CD4-positive, alpha-beta T cell (primary cell): ENCODE results near the gene TCF4. TPM values are rescaled to one million over a fixed set of nuclear protein-coding genes. Genes with fewer than 3 reads are reported as not detected.

Experiments used
- ATAC-seq: fragments of 200-7000 bp; cut with Tn5 transposase; one replicate; pipeline ENCODE4 v1.10.0; 2022; ENCODE audit warnings: mild to moderate bottlenecking; ENCODE audit not compliant: poor library complexity
- CTCF ChIA-PET: fragments of 350-600 bp; sonication (Branson Sonifier 250); formaldehyde crosslinking; loops from one replicate; lab custom pipeline; 2021; ENCODE audit warnings: antibody characterized with exemption, inconsistent platforms; lab: Charles Lee
- POLR2A ChIA-PET: fragments of 350-600 bp; sonication (Branson Sonifier 250); formaldehyde crosslinking; loops from one replicate; lab custom pipeline; 2021; ENCODE audit warnings: antibody characterized with exemption, inconsistent platforms; lab: Charles Lee
- DNase-seq, 14 experiments: peaks; one replicate each; pipeline ENCODE4 v3.0.0-alpha.2; 2013 to 2020; ENCODE audit warnings: mixed read lengths in 2 of 14
- H3K27ac ChIP-seq, 2 donors: one replicate each; pipeline versions ENCODE4 v1.5.1 to v1.7.0; 2013; ENCODE audit warnings: low read length in 2 of 2, low read depth in 1 of 2, mild to moderate bottlenecking in 1 of 2
- H3K27me3 ChIP-seq, 2 experiments: 1 replicate in 1 of 2; 2 replicates in 1 of 2; pipeline versions ENCODE4 v1.6.1 to v1.7.0; 2013; ENCODE audit warnings: low read length in 2 of 2, control low read depth in 1 of 2, mild to moderate bottlenecking in 1 of 2, moderate library complexity in 1 of 2; ENCODE audit not compliant: insufficient read depth in 2 of 2, control insufficient read depth in 1 of 2
- H3K36me3 ChIP-seq: one replicate; pipeline ENCODE4 v1.6.1; 2013; ENCODE audit warnings: low read length, control low read depth; ENCODE audit not compliant: insufficient read depth
- H3K4me1 ChIP-seq: one replicate; pipeline ENCODE4 v1.6.1; 2013; ENCODE audit warnings: low read length, control low read depth; ENCODE audit not compliant: insufficient read depth
- H3K4me3 ChIP-seq: one replicate; pipeline ENCODE4 v1.5.1; 2013; ENCODE audit warnings: mild to moderate bottlenecking, low read length, moderate library complexity
- H3K9me3 ChIP-seq, 2 experiments: 1 replicate in 1 of 2; 2 replicates in 1 of 2; pipeline versions ENCODE4 v1.6.1 to v1.7.0; 2013; ENCODE audit warnings: low read length in 2 of 2, mild to moderate bottlenecking in 2 of 2, control low read depth in 1 of 2, moderate library complexity in 1 of 2; ENCODE audit not compliant: control insufficient read depth in 1 of 2, insufficient read depth in 1 of 2
- H3K27ac Mint-ChIP-seq: one replicate; pipeline ENCODE4 v1.8.0; 2020; ENCODE audit warnings: mixed read lengths
- H3K27me3 Mint-ChIP-seq: one replicate; pipeline ENCODE4 v1.8.0; 2021; ENCODE audit warnings: mixed read lengths
- H3K36me3 Mint-ChIP-seq: one replicate; pipeline ENCODE4 v1.8.0; 2021; ENCODE audit warnings: low read depth, mixed read lengths
- H3K4me1 Mint-ChIP-seq: one replicate; pipeline ENCODE4 v1.8.0; 2021; ENCODE audit warnings: low read depth, mixed read lengths
- H3K4me3 Mint-ChIP-seq: one replicate; pipeline ENCODE4 v1.8.0; 2020; ENCODE audit warnings: mild to moderate bottlenecking, mixed read lengths
- H3K9me3 Mint-ChIP-seq: one replicate; pipeline ENCODE4 v1.8.0; 2020; ENCODE audit warnings: mixed read lengths
- intact Hi-C, 2 experiments: fragments of 100-400 bp; cut with DNase I in 1 of 2; cut with micrococcal nuclease in 1 of 2; formaldehyde crosslinking; loops; one replicate each; pipeline versions ENCODE4 v1.15.1 to v1.9.0; 2023 to 2025; cut with DNase I, micrococcal nuclease
- total RNA-seq, 174 experiments: library from RNA in 2 of 174; stranded (reverse) in 2 of 174; gene quantifications; one replicate each; pipeline ENCODE4 v1.2.3 and lab custom pipeline; 2021 to 2026
- TF ChIP-seq, protein P1 (sequence below): fragments of 200-600 bp; IDR thresholded peaks from one replicate; pipeline ENCODE4 v1.8.0; 2022; ENCODE audit warnings: antibody characterized with exemption, mild to moderate bottlenecking

Gene TCF4
- total RNA-seq, 2 experiments from 2014 or later: 3.0 to 3.2 TPM

DNA sequence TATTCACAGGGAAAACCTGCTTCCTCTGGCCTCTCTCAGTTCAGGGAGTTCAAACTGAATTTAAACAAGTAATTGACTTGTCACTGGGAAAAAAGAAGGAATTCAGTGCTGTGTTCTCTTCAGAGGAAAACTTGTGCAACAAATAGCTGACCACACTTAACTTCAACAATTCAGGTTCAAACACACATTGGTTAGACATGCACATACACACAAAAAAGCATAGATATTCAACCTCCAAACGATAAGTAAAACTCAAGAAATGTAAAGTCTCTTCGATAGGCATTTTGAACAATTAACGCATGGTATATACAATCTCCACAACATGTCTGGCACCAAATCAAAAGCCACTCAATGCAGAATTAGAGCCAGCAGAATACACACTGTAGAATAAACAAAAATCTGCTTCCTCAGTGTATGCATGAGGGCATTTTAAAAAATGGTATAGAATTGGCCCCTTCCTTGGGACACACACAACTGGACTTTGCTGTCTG lies 269.0 kb downstream of the TCF4 start:
- H3K9me3 ChIP-seq: peaks cover 0 to 4% of the 10 kb centered on the region in 2 experiments
- H3K27ac Mint-ChIP-seq: no peak overlapping the region
- TF ChIP-seq, protein P1, sequence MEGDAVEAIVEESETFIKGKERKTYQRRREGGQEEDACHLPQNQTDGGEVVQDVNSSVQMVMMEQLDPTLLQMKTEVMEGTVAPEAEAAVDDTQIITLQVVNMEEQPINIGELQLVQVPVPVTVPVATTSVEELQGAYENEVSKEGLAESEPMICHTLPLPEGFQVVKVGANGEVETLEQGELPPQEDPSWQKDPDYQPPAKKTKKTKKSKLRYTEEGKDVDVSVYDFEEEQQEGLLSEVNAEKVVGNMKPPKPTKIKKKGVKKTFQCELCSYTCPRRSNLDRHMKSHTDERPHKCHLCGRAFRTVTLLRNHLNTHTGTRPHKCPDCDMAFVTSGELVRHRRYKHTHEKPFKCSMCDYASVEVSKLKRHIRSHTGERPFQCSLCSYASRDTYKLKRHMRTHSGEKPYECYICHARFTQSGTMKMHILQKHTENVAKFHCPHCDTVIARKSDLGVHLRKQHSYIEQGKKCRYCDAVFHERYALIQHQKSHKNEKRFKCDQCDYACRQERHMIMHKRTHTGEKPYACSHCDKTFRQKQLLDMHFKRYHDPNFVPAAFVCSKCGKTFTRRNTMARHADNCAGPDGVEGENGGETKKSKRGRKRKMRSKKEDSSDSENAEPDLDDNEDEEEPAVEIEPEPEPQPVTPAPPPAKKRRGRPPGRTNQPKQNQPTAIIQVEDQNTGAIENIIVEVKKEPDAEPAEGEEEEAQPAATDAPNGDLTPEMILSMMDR: no peak
- ChIA-PET CTCF (no interaction called here), POLR2A (no interaction called here)
- intact Hi-C loops: no loop called here
- ATAC-seq: no peak
- H3K4me1 ChIP-seq: peaks cover 6% of the 10 kb centered on the region
- H3K4me1 Mint-ChIP-seq: peaks cover 18% of the 10 kb centered on the region
- no peak for DNase-seq
- no peaks in the 10 kb centered on the region for H3K36me3 Mint-ChIP-seq
- H3K27ac ChIP-seq: no peak overlapping the region
- no peak overlapping the region for H3K4me3 ChIP-seq
- H3K4me3 Mint-ChIP-seq: no peak overlapping the region
- no peaks in the 10 kb centered on the region for H3K9me3 Mint-ChIP-seq
- H3K27me3 ChIP-seq: peaks cover 16 to 24% of the 10 kb centered on the region in 2 experiments
- no peaks in the 10 kb centered on the region for H3K36me3 ChIP-seq
- H3K27me3 Mint-ChIP-seq: peaks cover 31% of the 10 kb centered on the region

DNA sequence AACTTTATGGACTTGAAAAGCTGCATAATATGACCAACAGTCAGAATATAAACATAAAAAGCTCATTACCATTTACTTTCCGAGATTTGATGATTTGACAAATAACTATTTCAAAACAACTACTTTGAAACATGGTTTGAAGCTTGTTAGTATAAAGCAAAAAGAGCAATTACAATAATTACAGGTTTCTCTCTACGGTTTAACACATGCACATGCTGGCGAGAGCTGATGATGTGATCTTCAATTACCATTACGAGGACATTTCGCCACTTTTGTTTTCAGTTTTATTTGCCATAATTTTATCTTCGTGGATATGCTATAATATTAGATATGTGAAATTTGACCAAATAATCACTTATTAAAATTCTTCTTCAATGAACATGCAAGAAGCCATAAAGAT lies 270.1 kb downstream of the TCF4 start:
- ChIA-PET POLR2A (no interaction called here), CTCF (no interaction called here)
- Mint-ChIP-seq H3K4me3 (no peak overlapping the region), H3K36me3 (no peaks in the 10 kb centered on the region), H3K4me1 (peaks cover 18% of the 10 kb centered on the region), H3K27me3 (peaks cover 21% of the 10 kb centered on the region), H3K9me3 (no peaks in the 10 kb centered on the region), H3K27ac (no peak overlapping the region)
- TF ChIP-seq, protein P1: no peak
- no peak for ATAC-seq
- intact Hi-C loops: no loop called here
- Histone ChIP-seq H3K4me3 (no peak overlapping the region), H3K36me3 (no peaks in the 10 kb centered on the region), H3K27me3 (peaks cover 10 to 17% of the 10 kb centered on the region in 2 experiments), H3K9me3 (peaks cover 0 to 4% of the 10 kb centered on the region in 2 experiments), H3K27ac (no peak overlapping the region), H3K4me1 (peaks cover 6% of the 10 kb centered on the region)
- no peak for DNase-seq

DNA sequence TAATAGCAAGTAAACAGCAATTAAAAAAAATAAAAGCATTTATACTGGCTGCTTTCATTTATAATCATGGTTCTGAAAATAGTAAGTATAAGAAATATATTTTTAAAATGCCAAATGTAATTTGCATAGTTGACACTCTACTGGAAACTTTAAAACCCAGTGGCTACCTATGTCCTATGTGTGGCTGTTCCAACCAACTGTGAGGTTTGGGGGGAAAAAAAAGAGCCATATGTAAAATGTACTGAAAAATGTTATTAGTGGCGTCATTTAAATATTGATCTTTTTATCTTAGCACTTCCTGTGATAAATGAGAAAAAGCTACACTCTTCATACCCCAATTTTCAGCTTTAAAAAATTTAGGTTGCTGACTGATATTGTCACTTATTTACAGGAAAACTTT lies 270.7 kb downstream of the TCF4 start:
- Histone ChIP-seq H3K4me3 (no peak overlapping the region), H3K27me3 (peaks cover 10 to 12% of the 10 kb centered on the region in 2 experiments), H3K9me3 (peaks cover 0 to 4% of the 10 kb centered on the region in 2 experiments), H3K4me1 (peaks cover 2% of the 10 kb centered on the region), H3K36me3 (no peaks in the 10 kb centered on the region), H3K27ac (no peak overlapping the region)
- intact Hi-C loops: no loop called here
- CTCF ChIA-PET: no interaction called here
- TF ChIP-seq, protein P1: no peak
- DNase-seq (no peak), ATAC-seq (no peak)
- Mint-ChIP-seq H3K4me3 (no peak overlapping the region), H3K27ac (no peak overlapping the region), H3K36me3 (no peaks in the 10 kb centered on the region), H3K9me3 (no peaks in the 10 kb centered on the region), H3K4me1 (peaks cover 18% of the 10 kb centered on the region), H3K27me3 (peaks cover 21% of the 10 kb centered on the region)
- POLR2A ChIA-PET: no interaction called here
